HG03045 (cell line): ENCODE results near the gene MOB3C.
"Not testable (repeated sequence)": the region's sequence is repeated elsewhere in the genome, so short reads cannot be mapped to it uniquely, and the experiment has no call there.

Experiments used
- ATAC-seq: cut with Tn5 transposase; IDR thresholded peaks from one replicate; pipeline ENCODE4 v1.9.1; 2021; ENCODE audit warnings: mild to moderate bottlenecking, moderate library complexity; ENCODE audit not compliant: unreplicated experiment

The MOB3C gene

DNA sequence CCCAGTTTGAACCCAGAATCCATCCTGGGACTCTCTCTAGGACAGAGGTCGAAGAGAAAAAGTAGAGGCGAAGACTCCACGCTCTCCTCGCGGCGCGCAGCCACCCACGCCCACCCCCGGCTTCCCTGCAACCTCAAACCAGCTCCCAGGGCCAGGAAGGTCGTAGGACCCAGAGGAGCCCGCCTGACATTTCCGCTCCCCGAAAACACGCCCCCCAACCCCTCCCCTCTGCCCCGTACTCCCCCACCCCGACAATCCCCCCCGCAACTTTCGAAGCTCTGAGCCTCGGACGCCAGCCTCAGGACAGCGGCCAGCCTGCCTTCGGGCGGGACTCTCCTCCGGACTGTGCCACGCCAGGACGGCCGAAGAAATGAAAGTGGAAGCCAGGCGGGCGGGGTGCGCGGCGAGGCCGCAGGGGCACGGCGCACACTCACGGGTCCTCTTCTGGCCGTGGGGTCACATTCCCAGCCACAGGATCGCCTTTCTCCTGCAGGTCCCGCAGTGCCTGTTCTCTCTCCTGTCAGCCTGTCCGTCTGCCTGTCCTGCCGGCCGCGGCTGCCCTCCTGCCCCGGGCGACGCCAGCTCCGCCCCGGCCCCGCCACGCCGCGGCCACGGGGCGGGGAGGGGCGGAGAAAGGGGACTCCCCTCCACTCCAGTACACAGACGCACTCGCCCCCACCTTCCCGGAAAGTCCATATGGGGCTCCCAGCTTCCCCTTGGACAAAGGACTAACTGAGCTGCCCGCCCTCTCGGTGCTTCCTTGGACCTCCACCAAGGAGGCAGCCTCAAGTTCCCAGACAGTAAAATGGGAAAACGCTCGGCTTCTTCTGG, at the start of gene MOB3C:
TSS of gene MOB3C (minus strand) at position 535 of the 831 bp plus-strand sequence. CDS start 3,490 bp downstream, outside the sequence.
- ATAC-seq = peak; percentile 67

- no peak for ATAC-seq
Measured at GRCh38 chr1:46665983-46666382, 49.4 kb upstream of the MOB3C start.

DNA sequence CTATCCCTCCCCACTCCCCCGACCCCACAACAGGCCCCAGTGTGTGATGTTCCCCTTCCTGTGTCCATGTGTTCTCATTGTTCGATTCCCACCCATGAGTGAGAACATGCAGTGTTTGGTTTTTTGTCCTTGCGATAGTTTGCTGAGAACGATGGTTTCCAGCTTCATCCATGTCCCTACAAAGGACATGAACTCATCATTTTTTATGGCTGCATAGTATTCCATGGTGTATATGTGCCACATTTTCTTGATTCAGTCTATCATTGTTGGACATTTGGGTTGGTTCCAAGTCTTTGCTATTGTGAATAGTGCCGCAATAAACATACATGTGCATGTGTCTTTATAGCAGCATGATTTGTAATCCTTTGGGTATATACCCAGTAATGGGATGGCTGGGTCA, 46.3 kb upstream of the MOB3C start:
- ATAC-seq = not testable (repeated sequence)

- peak; percentile 77 for ATAC-seq
Measured at GRCh38 chr1:46660116-46660515, 43.5 kb upstream of the MOB3C start.

- no peak for ATAC-seq
Measured at GRCh38 chr1:46659307-46659870, 42.8 kb upstream of the MOB3C start.

DNA sequence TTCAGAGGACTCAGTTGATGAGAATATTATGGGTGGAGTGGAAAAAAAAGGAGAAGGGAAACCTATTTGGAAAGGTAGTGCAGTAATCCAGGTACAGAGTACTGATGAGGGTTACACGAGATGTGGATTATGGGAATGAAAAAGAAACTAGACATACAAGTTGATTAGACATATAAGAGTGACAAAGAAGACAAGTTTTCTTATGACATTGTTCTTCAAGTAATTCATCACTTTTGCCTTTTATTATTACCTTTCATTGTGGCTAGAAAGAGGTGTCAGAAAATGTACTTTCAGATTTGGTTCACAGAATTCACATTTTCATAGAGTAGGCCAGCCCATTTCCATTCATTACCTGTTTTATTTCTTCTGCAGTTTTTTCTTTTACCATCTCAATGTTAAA, 41.2 kb upstream of the MOB3C start:
- ATAC-seq = no peak

DNA sequence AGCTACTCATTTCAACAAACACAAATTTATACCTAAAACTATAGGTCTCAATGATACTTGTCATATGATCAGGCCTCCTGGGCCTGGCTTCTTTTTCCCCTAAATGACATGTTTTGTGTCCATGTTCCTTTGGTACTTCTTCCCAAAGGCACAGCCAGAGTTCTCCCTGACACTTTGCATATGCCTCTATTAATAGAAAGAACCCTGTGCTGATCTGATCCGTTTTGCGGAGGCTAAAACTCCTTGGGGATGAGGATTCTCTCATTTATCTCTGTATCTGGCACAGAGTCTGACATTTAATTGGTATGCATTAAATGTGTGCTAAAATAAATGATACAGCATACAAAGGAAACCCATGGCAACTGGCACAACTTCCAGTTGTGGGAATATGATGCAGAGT, 40.0 kb upstream of the MOB3C start:
- ATAC-seq = no peak

GRCh38 chr1:46655848-46656247, 39.2 kb upstream of the MOB3C start:
- ATAC-seq = no peak

DNA sequence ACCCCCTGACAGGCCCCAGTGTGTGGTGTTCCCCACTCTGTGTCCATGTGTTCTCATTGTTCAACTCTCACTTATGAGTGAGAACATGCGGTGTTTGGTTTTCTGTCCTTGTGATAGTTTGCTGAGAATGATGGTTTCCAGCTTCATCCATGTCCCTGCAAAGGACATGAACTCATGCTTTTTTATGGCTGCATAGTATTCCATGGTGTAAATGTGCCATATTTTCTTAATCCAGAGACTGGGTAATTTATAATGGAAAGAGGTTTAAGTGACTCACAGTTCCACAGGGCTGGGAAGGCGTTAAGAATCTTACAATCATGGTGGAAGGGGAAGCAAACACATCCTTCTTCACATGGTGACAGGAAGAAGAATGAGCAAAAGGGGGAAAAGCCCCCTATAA, 38.1 kb upstream of the MOB3C start:
- not testable (repeated sequence) for ATAC-seq

- no peak for ATAC-seq
Measured at GRCh38 chr1:46654012-46654411, 37.4 kb upstream of the MOB3C start.

GRCh38 chr1:46653405-46653958, 36.9 kb upstream of the MOB3C start:
- ATAC-seq = no peak

DNA sequence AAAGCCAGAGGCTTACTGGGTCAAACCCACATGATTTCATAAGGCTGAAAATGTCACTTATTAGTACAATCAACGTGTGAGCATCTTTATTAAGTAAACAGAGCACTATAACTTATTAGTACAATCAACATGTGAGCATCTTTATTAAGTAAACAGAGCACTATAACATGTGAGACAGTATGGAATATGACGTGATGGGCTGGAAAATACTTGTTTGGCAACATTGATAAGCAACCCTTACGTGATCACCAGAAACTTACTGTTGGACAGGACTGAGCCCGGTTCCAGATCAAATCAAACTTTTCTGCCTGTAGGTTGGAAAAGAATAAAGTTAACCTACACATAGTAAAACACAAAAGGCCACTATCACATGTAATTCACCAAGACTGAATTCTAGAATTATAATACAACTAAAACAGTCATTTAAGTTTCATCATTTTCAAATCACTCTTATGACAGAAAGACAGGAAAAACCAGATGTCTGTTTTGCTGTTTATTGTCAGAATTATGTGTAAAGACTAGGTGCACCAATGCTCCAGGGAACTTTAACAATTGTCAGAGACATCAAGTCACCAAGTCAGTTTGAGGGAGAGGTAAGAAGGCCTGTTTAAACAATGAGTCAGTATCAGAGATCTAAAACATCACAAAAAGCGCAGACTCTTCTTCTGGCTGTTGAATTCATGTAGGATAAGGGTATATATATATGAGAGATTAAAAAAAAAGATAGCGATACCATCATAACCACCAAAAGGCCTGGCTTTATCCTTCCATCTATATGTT, 35.9 kb upstream of the MOB3C start:
- no peak for ATAC-seq

GRCh38 chr1:46651152-46651551, 34.5 kb upstream of the MOB3C start:
- not testable (repeated sequence) for ATAC-seq

DNA sequence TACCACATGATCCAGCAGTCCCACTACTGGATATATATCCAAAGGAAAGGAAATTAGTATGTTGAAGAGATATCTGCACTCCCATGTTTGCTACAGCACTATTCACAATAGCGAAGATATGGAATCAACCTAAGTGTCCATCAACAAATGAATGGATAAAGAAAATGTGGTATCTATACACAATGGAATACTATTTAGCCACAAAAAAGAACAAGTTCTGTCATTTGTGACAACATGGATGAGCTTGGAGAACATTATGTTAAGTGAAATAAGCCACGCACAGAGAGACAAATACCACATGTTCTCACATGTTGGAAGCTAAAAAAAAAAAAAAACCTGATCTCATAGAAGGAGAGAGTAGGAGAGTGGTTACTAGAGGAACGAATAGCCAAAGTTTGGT, 33.9 kb upstream of the MOB3C start:
- no peak for ATAC-seq

DNA sequence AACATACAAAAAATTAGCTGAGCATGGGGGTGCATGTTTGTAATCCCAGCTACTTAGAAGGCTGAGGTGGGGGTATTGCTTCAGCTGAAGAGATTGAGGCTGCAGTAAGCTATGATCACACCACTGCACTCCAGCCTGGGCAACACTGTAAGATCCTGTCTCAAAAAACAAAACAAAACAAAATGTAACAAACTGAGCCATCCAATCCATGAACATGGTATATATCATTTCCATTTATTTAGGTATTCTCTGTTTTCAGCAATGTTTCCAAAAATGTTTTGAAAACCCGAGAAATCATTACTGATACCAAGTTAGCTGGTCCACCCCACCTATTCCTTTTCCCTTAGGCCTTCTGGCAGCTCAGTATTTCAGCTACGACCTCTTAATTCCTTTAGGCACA, 33.2 kb upstream of the MOB3C start:
- no peak for ATAC-seq

DNA sequence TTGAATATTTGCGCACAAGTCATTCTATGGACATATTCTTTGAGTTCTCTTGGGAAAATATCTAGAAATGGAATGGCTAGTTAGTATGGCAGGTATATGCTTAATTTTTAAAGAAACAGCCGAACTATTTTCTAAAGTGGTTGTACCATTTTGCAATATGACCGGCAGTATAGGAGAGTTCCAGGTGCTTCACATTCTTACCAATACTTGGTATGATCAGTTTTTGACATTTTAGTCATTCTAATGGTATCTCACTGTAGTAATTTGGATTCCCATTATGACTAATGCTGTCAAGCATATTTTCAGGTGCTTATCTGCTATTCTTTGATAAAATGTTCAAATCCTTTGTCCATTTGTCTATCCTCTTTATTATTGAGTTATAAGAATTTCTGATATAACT, 31.0 kb upstream of the MOB3C start:
- no peak for ATAC-seq

- no peak for ATAC-seq
Measured at GRCh38 chr1:46646844-46647243, 30.2 kb upstream of the MOB3C start.

GRCh38 chr1:46646331-46646730, 29.7 kb upstream of the MOB3C start:
- ATAC-seq = no peak

- no peak for ATAC-seq
Measured at GRCh38 chr1:46645815-46646214, 29.2 kb upstream of the MOB3C start.

- ATAC-seq = no peak
Measured at GRCh38 chr1:46643368-46643775, 26.8 kb upstream of the MOB3C start.

- ATAC-seq = no peak
Measured at GRCh38 chr1:46642115-46642680, 25.6 kb upstream of the MOB3C start.
